Activated CD8-positive, alpha-beta memory T cell treated with anti-CD3 and anti-CD28 coated beads, Interleukin-2, amount 50 U/mL, for 24 hours (primary cell): ENCODE results near the gene ENTPD6.
"Not testable (repeated sequence)": the region's sequence is repeated elsewhere in the genome, so short reads cannot be mapped to it uniquely, and the experiment has no call there.

Experiments
- DNase-seq: peaks from one replicate; pipeline ENCODE4 v3.0.0-alpha.2; 2020; ENCODE audit errors: extremely low read depth

ENTPD6 gene

DNA sequence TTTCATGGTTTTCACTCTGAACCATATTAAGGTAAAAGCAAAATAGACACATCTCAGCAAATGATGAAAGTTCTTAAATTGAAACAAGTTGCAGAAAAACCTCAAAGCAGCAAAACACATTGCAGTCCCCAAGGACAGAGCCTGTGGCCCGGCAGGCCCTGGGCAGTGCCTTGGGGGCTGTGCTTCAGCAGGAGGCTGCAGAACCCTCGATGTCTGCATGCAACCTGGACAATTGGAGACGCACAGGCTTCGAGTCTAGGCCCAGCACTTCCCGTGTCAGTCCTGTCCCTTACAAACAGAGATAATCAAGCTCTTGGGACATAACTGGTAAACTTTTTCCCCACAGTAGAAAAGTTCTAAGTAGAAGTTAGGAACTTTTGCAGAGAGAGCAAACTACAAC lies 61.6 kb downstream of the ENTPD6 start:
- DNase-seq: no peak

DNA sequence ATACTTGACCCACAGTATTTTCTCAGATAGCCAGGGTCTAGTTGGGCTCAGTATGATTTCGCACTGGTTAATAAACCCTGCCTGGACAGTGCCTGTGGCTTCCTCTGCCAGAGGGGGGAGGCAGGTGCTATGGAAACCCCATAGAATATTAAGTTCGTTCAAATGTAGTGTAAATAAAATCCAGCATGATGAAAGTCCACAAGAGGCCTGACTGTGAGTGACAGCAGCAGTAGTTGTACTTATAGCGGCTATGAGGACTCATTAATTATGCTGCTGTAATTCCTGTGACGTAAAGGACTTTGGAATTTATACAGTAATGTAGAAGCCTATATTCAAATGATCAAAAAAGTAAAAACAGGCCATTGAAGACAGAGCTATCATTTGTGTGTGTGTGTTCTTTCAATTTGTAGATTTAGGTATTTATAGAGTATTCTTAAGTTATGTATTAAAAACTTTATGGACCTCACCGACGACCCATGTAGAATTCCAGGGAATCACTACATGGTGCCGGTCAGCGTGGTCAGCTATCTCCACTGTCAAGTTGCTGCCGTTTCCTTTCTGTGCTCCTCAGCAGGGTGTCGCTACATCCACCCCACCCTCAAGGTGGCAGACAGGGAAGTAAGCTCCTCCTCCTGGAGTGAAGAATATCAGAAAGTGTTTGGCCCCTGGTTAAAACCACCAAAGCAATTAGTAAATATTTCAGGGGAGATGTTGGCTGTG lies 62.4 kb downstream of the ENTPD6 start:
- DNase-seq: no peak

DNA sequence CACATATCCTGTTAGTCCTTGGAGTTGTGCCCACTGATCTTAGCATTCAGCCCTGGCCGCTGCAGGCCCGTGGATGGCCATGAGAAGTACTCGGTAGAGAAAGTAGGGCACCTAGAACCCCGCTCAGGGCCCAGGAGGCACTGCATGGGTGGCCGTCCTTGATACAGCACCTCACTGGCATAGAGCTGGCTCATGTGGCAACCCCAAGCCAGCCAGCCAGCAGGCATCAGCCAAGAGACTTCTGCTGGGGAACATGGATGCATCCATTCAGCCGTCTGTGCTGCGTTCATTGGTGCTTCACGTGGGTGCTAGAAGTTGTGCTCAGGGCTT lies 62.9 kb downstream of the ENTPD6 start:
- DNase-seq: no peak

DNA sequence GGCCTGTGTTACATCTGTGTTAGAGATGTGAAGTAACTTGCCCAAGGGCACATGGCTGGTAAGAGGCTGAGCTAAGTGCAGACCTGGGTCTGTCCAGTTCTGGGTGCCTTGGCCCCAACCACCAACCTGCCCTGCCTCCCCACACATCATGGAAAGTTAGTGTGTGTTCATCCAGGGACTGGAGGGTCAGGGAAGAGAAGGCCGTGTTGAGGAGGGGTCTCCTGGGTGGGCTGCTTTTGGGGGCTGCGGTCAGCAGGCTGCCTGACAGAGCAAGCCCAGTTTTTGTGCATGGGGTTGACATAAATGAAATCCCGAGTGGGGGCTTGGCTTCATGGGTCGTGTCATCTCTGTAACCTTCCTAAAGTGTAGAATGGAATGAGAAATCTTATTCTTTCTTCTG lies 63.3 kb downstream of the ENTPD6 start:
- DNase-seq: no peak

DNA sequence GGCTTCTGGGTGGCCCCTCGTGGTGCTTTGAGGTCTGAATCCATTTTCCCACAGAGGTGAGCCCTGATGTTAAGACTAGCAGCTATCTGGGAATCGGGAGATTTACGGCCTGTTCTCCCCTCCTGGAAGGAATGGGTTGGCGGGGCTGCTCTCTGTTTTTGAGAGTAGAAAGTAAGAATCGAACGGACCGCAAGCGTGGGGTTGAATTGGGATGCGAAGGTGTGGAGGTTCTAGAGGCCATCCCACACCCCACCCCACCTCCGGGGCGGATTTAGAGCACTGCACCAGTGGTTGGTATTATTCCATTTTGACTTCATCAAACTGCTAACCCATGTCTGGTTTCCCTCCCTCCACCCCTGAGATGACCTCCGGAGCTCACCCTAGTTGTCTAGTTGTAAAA lies 63.8 kb downstream of the ENTPD6 start:
- no peak for DNase-seq

DNA sequence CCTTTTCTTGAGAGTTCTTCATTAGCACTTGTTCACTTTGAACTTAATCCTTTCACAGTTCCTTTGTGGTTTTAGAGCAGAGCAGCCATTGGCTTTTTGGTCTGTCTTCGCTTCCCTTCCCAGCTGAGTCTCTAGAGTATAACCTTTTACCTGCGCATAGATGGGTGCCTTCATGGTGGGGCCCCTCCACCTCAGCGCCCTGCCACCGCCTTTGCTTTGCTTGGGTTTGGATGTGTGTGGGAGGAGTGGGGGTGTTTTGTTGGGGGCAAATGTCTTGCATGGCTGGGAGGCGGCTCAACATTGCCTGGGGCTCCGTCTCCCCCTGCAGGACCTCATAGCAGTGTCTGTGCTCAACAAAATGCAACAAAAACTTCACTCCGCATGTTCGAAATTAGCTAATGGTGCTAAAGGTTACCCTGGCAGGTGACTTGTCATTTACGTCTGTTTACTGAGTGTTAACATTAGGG lies 64.3 kb downstream of the ENTPD6 start:
- no peak for DNase-seq

DNA sequence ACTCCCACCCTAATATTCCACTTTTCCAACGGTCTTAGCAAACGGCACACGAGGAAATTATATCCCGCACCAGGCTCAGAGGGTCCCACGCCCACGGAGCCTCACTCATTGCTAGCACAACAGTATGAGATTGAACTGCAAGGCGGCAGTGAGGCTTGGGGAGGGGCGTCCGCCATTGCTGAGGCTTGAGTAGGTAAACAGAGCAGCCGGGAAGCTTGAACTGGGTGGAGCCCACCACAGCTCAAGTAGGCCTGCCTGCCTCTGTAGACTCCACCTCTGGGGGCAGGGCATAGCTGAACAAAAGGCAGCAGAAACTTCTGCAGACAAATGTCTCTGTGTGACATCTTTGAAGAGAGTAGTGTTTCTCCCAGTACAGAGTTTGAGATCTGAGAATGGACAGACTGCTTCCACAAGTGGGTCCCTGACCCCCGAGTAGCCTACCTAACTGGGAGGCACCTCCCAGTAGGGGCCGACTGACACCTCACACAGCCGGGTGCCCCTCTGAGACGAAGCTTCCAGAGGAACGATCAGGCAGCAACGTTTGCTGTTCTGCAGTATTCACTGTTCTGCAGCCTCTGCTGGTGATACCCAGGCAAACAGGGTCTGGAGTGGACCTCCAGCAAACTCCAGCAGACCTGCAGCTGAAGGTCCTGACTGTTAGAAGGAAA lies 65.4 kb downstream of the ENTPD6 start:
- DNase-seq: not testable (repeated sequence)

DNA sequence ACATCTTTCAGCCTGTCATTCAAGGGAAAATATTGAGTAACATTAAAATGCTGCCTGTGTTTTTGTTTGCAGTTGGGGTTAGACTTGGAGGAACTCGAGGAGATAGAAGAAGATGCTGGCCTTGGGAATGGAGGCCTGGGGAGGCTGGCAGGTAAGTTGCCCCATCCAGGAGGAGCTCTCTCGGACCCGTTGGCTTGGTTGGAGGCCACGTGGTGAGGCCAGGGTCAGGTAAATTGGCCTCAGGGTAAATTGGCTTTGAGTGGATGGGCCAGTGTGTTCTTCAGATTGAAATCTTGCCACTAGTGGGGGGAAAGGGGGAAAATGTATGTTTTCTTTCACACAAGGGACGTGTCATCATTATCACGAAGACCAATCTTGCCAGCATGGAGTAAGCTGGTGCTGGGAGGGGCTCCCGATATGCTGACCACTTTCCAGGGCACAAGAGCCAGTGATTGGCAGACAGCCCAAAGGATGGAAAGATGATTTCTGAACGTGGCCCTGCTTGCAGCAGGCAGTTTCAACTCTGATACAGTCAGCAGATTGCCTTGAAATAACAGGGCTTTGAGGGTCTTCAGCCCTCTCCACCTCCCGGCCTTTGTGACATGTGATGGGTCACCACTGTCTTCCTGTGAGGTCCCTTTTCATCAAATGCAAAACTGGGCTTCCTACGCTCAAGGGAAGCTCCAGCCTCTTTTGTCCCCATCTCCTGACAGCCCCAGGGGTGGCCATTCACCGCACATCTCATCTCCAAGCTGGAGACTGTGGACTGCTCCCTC lies 73.7 kb downstream of the ENTPD6 start:
- DNase-seq: no peak

DNA sequence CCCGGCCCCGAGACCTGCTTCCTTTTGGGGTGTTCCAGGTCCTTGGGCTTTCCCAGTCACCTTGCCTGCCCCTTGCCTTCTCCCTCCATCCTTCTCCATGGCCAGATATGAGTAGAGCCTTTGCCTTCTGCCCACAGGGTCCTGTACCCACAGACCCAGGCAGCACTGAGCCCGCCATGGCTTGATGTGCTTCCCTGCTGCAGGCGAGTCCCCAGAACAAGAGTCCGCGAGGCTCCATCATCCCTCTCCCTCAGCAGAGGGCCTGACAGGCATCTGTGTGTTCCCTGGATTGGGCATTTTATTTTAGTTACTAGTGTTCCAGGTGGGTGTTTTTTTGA lies 74.3 kb downstream of the ENTPD6 start:
- DNase-seq: no peak

DNA sequence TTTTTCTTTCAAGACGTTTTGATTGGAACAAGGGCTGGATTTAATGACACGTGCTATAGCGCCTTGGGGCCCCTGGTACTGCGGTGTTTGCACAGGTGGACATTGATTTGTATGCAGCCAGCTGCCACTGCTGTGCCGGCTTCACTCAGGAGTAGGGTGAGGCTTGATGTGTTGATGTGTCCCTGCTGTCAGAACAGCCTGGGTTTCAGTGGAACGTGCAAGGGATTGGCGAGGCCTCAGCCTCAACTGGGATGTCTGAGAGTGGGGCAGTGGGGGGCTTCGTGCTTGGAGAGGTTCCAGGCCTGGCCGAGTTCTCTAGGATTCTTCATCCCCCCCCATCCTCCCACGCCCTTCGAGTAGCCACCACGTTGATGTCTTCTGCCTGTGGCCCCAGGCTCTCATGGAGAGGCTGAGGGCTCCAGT lies 75.3 kb downstream of the ENTPD6 start:
- no peak for DNase-seq

DNA sequence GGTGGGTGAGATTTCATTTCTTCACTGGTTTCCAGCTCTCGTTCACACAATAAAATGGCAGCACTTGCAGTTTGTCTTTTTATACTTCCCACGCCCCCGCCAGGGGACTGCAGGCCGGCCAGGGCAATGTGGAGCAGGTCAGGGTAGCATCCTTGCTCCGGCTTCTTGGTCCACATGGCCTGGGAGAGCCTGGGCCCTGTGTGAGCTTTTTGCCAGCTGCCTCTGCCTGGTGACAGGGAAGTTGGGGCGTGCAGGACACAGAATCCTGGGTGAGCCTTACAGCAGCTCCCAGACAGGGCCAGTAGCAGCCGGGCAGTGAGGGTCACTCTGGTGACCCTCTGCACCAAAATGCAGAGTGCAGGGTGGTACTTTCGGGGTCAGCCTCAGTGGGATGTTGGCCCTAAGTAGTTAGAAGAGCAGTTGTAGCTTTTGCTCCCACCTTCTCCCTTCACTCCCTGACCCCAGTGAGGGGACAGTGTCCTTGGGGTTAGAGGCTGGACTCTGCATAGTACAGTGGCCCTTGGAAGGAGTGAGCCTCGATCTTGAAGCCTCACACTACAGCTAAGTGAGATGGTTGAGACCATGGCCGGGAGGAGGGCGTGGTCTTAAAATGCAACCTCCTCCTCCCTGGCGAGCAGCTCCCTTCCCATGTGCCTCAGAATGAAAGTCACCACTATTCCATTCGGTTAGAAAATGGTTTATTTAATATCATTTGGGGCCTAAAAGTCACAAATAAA lies 76.1 kb downstream of the ENTPD6 start:
- DNase-seq: no peak

DNA sequence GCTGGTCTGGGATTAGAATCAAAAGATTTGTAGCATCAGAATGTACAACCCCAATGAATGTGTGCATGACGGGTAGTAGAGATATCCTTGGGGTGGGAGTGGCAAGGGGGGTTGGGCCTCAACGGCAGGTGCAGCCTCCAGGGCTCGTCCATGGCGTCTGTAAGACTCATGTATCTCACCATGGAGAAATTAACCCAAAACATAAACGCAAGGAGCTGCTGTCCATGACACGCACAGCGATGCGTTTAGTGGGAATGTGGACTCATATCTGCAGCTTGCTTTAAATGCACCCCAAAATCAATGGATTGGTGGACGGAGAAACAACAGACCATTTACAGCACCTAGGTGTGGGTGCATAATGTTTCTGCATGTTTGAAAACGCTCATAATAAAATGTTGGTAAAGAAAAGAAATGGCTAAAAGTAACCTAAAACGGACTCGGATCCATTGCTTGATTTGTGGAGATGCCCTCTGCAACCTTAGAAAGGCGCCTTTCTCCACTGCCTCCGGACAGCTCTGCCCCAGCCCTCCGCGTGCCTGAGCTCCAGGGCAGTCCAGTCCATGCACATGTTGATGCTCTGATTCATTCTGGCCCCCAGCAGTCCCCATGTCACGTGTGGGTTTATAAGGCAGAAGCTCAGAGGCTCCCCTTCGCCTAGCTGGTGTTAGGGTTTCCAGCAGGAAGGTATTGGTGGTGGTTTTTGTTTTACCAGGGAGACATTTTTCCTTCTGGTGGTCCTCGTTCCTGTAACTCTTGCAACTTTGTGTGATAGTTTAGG lies 76.9 kb downstream of the ENTPD6 start:
- DNase-seq: no peak

DNA sequence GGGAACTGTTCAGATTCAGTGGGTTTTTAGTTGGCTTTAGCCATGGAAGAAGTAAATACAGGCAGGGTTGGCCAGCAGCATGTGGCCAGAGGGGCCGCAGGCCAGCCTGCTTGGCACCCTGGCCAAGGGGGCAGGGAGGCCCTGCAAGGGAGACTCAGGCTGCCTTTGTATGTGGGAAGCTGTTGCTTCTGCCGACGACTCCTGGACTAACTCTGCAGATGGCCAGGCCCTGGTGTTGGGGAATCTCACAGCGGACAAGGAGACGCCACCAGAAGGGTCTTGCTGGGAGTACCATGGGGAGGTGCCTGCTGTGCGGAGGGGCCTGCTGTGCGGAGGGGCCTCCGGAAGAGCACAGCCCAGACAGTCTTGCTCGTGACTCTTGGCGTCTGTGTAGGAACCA lies 77.5 kb downstream of the ENTPD6 start:
- no peak for DNase-seq

DNA sequence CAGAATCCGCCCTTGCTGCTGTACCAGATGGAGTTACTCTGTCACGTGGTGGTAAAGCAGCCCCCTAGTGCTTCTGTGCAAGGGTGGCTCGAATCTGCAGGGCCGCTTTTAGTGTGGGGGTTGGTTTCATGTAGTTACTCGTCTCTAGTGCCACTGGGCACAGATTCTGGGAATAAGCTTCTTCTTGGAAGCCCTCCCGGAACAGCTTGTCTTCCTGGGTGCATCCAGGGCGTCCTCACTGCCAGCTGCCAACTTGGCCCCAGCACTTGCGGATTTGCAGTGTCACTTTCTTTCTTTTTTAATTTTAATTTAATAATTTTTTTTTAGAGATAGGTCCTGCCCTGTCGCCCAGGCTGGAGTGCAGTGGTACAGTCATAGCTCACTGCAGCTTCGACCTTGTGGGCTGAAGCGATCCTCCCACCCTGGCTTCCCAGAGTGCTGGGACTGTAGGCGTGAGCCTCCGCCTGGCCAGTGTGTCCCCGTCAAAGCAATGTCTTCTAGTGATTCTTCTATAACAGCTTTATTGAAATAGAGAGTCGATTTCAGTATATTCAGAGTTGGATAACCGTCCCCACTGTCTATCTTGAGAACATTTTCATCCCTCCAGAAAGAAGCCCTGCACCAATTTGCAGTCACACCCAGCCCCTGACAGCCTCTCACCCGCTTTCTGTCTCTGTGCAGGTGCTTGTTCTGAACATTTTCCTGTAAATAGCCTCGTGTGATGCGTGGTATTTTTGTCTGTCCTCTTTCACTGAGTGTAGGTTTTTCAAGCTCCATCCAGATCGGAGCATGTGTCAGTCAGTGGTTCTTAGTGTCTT lies 78.2 kb downstream of the ENTPD6 start:
- no peak for DNase-seq

DNA sequence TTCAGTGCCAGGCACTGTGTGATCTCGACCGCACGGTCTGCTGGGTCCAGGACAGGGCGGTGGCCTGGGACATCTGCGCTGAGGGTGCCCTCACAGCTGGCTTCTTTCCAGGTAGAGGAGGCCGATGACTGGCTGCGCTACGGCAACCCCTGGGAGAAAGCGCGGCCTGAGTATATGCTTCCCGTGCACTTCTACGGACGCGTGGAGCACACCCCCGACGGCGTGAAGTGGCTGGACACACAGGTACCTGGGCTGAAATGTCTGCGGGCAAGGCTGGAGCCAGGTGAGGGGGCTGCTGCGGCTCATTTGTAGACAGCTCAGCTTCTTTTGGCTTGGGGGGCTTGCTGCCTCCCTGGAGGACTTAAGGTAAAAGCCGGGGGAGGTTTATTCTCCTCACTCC lies 79.0 kb downstream of the ENTPD6 start:
- DNase-seq: no peak

DNA sequence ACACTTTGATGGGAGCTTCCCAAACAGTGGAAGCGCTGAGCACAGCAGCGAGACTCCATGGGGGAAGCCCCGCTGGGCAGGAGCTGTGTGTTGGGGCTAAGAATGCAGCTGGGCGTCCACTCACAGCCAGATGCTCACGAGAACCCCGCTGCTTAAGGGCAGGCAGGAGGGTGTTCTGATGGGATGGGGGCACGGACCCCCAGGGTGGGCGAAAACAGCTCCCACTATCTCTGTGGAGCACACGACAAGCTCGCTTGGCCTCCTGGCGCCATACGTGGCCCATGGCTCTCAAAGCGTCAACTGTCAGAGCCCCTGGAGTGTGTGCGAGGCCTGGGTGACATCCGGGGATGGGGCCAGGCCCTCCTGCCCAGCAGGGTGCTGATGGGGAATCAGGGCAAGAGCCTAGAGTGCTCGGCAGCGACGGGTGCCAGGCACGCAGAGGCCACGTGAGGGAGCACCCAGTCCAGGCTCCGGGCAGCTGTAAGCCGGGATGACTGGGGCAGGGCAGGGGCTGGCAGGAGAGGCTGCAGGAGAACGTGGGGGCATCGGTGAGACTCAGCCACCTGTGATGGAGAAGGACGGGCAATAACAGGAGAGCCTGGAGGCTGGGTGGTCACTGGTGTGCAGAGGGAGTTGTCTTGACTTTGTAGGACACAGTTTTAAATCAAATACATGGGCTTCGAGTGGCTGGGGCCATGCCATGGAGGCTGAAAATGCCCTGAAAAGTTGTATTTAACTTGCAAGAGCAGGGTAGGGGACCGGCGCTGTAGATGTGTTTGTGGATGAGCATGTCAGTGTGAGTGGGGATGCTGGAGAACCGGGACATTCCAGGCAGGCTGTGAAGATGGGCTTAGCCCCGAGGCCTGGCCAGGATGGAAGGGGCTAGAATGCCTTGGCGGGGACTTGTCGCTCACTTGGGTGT lies 79.6 kb downstream of the ENTPD6 start:
- no peak for DNase-seq

DNA sequence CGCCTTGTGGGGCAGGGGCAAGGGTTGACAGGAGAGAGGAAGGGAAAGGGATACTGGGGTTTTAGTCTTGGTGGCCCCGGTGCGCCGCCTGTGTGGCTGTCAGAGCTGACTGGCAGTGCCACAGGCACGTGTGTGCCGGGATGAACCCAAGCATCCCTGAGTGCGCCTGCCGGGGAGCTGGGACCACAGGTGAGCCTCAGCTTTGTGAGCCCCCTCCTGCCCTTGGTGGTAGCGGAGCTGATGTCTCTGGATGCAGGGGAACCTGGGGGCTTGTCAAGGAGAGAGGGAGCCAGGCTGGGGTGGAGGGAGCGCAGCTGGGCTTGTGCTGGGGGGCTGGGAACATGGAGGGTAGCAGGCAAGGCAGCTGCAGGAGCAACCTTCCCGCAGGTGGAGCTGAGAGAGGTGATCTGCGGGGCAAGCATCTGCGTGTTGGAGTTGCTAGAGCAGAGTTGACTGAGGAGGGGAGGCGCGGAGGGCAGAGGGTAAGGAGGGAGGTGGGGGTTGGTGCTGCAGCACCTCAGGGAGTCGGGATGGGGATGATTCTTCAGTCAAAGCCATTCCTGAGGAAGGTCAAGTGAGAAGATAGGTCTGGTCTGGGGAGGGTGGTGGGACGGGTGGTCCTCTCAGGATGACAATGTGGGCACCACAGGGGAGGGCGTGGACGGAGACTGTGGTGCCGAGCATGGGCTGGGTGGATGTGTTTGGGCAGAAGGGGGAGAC lies 80.5 kb downstream of the ENTPD6 start:
- DNase-seq: no peak
